Forelimb muscle (tissue), 1 donor: ENCODE measurements around the gene GLTPD2. TPM values are rescaled to one million over a fixed set of nuclear protein-coding genes. Genes with fewer than 3 reads are reported as not detected.

Experiments used
- DNase-seq: peaks from one replicate; pipeline ENCODE4 v3.0.0-alpha.2; 2013; ENCODE audit warnings: low read depth
- polyA plus RNA-seq: library from polyadenylated mRNA; unstranded; fragments of 120-200 nt; gene quantifications from one replicate; pipeline ENCODE4 v1.2.1, GENCODE V29; 2013; ENCODE audit not compliant: insufficient read length

GLTPD2 gene
- 0.95 TPM for polyA plus RNA-seq

GRCh38 chr17:4788807-4789700 lies at the start of gene GLTPD2:
Gene GLTPD2, plus strand, starts transcription at chr17:4788964. Its CDS starts 48 bp downstream, at chr17:4789012.
- DNase-seq, result no peak

- DNase-seq, result no peak
Observed at GRCh38 chr17:4739122-4740024, 49.4 kb upstream of the GLTPD2 start, which contains the start of the genes CXCL16 and ZMYND15. Gene CXCL16, minus strand, starts transcription at chr17:4739928. Its CDS starts 589 bp downstream, at chr17:4739339. Gene ZMYND15, plus strand, starts transcription at chr17:4739833. Its CDS starts 716 bp downstream, at chr17:4740549.

GRCh38 chr17:4740025-4740351 lies 48.8 kb upstream of the GLTPD2 start:
- no peak for DNase-seq

GRCh38 chr17:4740584-4740983 lies 48.2 kb upstream of the GLTPD2 start:
- DNase-seq, result no peak

- DNase-seq, result no peak
Observed at GRCh38 chr17:4741544-4741943, 47.2 kb upstream of the GLTPD2 start.

- no peak for DNase-seq
Observed at GRCh38 chr17:4742133-4742532, 46.6 kb upstream of the GLTPD2 start.

GRCh38 chr17:4742629-4743028 lies 46.1 kb upstream of the GLTPD2 start:
- no peak for DNase-seq

GRCh38 chr17:4743216-4743615 lies 45.5 kb upstream of the GLTPD2 start:
- DNase-seq, result no peak

- no peak for DNase-seq
Observed at GRCh38 chr17:4743898-4744297, 44.9 kb upstream of the GLTPD2 start.

GRCh38 chr17:4744999-4745969 lies 43.5 kb upstream of the GLTPD2 start:
- no peak for DNase-seq

- no peak for DNase-seq
Observed at GRCh38 chr17:4747847-4748246, 40.9 kb upstream of the GLTPD2 start.

GRCh38 chr17:4748686-4749085 lies 40.1 kb upstream of the GLTPD2 start:
- no peak for DNase-seq

GRCh38 chr17:4750606-4751005 lies 38.2 kb upstream of the GLTPD2 start:
- DNase-seq, result no peak

GRCh38 chr17:4751932-4752331 lies 36.8 kb upstream of the GLTPD2 start:
- no peak for DNase-seq

GRCh38 chr17:4753392-4753791 lies 35.4 kb upstream of the GLTPD2 start:
- no peak for DNase-seq

- no peak for DNase-seq
Observed at GRCh38 chr17:4759776-4760236, 29.0 kb upstream of the GLTPD2 start.

- no peak for DNase-seq
Observed at GRCh38 chr17:4764595-4764994, 24.2 kb upstream of the GLTPD2 start.

- no peak for DNase-seq
Observed at GRCh38 chr17:4766201-4766600, 22.6 kb upstream of the GLTPD2 start.

GRCh38 chr17:4766723-4767122 lies 22.0 kb upstream of the GLTPD2 start:
- no peak for DNase-seq

- DNase-seq, result no peak
Observed at GRCh38 chr17:4768298-4768697, 20.5 kb upstream of the GLTPD2 start.

- no peak for DNase-seq
Observed at GRCh38 chr17:4769628-4770027, 19.1 kb upstream of the GLTPD2 start.
